IMR-90 (cell line): ENCODE results near the gene FMNL1. TPM values are rescaled to one million over a fixed set of nuclear protein-coding genes. Genes with fewer than 3 reads are reported as not detected.

Experiments
- ATAC-seq: fragments of 200-7000 bp; cut with Tn5 transposase; 2 replicates; pipeline ENCODE4 v1.9.1; 2020; ENCODE audit warnings: low read depth, mild to moderate bottlenecking, moderate library complexity
- BruUV-seq: library from RNA; stranded (reverse); fragments of 400-500 nt; replicated peaks from 2 replicates; lab custom pipeline; 2021; lab: Mats Ljungman, UMichigan
- CTCF ChIA-PET: fragments of 300-600 bp; formaldehyde crosslinking; extraction: SDS; loops from one replicate; lab custom pipeline; 2021; ENCODE audit warnings: antibody characterized with exemption; lab: Yijun Ruan, JAX
- POLR2A ChIA-PET: fragments of 300-600 bp; sonication (Branson Sonifier 250); formaldehyde crosslinking; loops from one replicate; lab custom pipeline; 2022; ENCODE audit warnings: antibody characterized with exemption; ENCODE audit not compliant: unreplicated experiment; lab: Charles Lee
- DNase-seq: peaks from one replicate; pipeline ENCODE4 v3.0.0; 2013
- H2AFZ ChIP-seq: replicated peaks from 2 replicates; pipeline ENCODE3; 2013; ENCODE audit warnings: low read length, mild to moderate bottlenecking; ENCODE audit not compliant: poor library complexity
- H2AK5ac ChIP-seq: 2 replicates; pipeline ENCODE4 v1.6.1; 2013; ENCODE audit warnings: low read depth, low read length, inconsistent platforms
- H2AK9ac ChIP-seq: replicated peaks from 2 replicates; pipeline ENCODE3; 2013; ENCODE audit warnings: mild to moderate bottlenecking, low read depth, low read length, moderate library complexity; ENCODE audit not compliant: poor library complexity
- H2BK120ac ChIP-seq: 2 replicates; pipeline ENCODE4 v1.6.1; 2013; ENCODE audit warnings: low read depth, low read length, inconsistent platforms
- H2BK15ac ChIP-seq: 3 replicates; pipeline ENCODE4 v1.6.1; 2013; ENCODE audit warnings: low read depth, low read length, inconsistent platforms
- H2BK20ac ChIP-seq: 2 replicates; pipeline ENCODE4 v1.6.1; 2013; ENCODE audit warnings: low read depth, mild to moderate bottlenecking, inconsistent platforms, low read length, moderate library complexity
- H2BK5ac ChIP-seq: 2 replicates; pipeline ENCODE4 v1.6.1; 2013; ENCODE audit warnings: mild to moderate bottlenecking, low read depth, low read length, inconsistent platforms; ENCODE audit not compliant: poor library complexity, severe bottlenecking
- H3K14ac ChIP-seq: replicated peaks from 2 replicates; pipeline ENCODE4 v1.6.1; 2013; ENCODE audit warnings: low read depth, low read length, inconsistent platforms
- H3K18ac ChIP-seq: 2 replicates; pipeline ENCODE4 v1.6.1; 2013; ENCODE audit warnings: low read depth, low read length, control low read depth
- H3K23ac ChIP-seq: 2 replicates; pipeline ENCODE4 v1.6.1; 2013; ENCODE audit warnings: low read depth, low read length, inconsistent platforms
- H3K27ac ChIP-seq: 2 replicates; pipeline ENCODE4 v1.5.1; 2013; ENCODE audit warnings: mild to moderate bottlenecking, control low read depth, low read length; ENCODE audit not compliant: insufficient read depth
- H3K27me3 ChIP-seq: 2 replicates; pipeline ENCODE4 v1.6.1; 2013; ENCODE audit warnings: low read length; ENCODE audit not compliant: control insufficient read depth, insufficient read depth
- H3K36me3 ChIP-seq: 2 replicates; pipeline ENCODE4 v1.6.1; 2013; ENCODE audit warnings: low read length, mixed read lengths; ENCODE audit not compliant: control insufficient read depth, insufficient read depth
- H3K4ac ChIP-seq: 2 replicates; pipeline ENCODE4 v1.6.1; 2013; ENCODE audit warnings: low read depth, low read length, inconsistent platforms
- H3K4me1 ChIP-seq: 2 replicates; pipeline ENCODE4 v1.6.1; 2013; ENCODE audit warnings: low read length, mixed read lengths; ENCODE audit not compliant: control insufficient read depth, insufficient read depth
- H3K4me2 ChIP-seq: 2 replicates; pipeline ENCODE4 v1.6.1; 2013; ENCODE audit warnings: low read depth, mild to moderate bottlenecking, control low read depth, low read length, moderate library complexity
- H3K4me3 ChIP-seq: 2 replicates; pipeline ENCODE4 v1.5.1; 2013; ENCODE audit warnings: low read depth, mild to moderate bottlenecking, control low read depth, low read length, moderate library complexity; ENCODE audit not compliant: insufficient read depth
- H3K56ac ChIP-seq: 2 replicates; pipeline ENCODE4 v1.6.1; 2013; ENCODE audit warnings: low read length, inconsistent platforms; ENCODE audit not compliant: insufficient read depth; ENCODE audit errors: extremely low read depth
- H3K79me1 ChIP-seq, 2 experiments: 2 replicates each; pipeline ENCODE4 v1.6.1; 2013; ENCODE audit warnings: low read length in 2 of 2, inconsistent platforms in 1 of 2, low read depth in 1 of 2
- H3K9ac ChIP-seq: 2 replicates; pipeline ENCODE4 v1.6.1; 2013; ENCODE audit warnings: low read depth, low read length, control low read depth
- H3K9me1 ChIP-seq: 2 replicates; pipeline ENCODE4 v1.6.1; 2013; ENCODE audit warnings: low read length, inconsistent platforms; ENCODE audit not compliant: insufficient read depth
- H3K9me3 ChIP-seq: 2 replicates; pipeline ENCODE4 v1.6.1; 2013; ENCODE audit warnings: low read length; ENCODE audit not compliant: control insufficient read depth, insufficient read depth
- H4K20me1 ChIP-seq: 2 replicates; pipeline ENCODE4 v1.6.1; 2013; ENCODE audit warnings: low read length, inconsistent platforms; ENCODE audit not compliant: insufficient read depth
- H4K5ac ChIP-seq: 2 replicates; pipeline ENCODE4 v1.6.1; 2013; ENCODE audit warnings: mild to moderate bottlenecking, low read depth, low read length, control low read depth
- H4K8ac ChIP-seq, 2 experiments: 2 replicates each; pipeline ENCODE4 v1.6.1; 2013; ENCODE audit warnings: low read depth in 2 of 2, low read length in 2 of 2, control low read depth in 1 of 2, inconsistent platforms in 1 of 2
- H4K91ac ChIP-seq: 2 replicates; pipeline ENCODE4 v1.6.1; 2013; ENCODE audit warnings: low read depth, low read length, inconsistent platforms; ENCODE audit not compliant: insufficient read depth
- CEBPB ChIP-seq: IDR thresholded peaks from 2 replicates; pipeline ENCODE4 v1.6.1; 2012; ENCODE audit warnings: low read depth, low read length, improper control_type of control experiment
- WGBS, 2 experiments: methylation state at CpG; one replicate each; pipeline versions ENCODE4 v1.1.5 to v1.1.7; 2013; ENCODE audit warnings: missing lambda C conversion rate in 2 of 2; ENCODE audit not compliant: insufficient read length in 1 of 2; ENCODE audit errors: extremely low coverage in 2 of 2; 5-methylcytosine and 5-hydroxymethylcytosine counted together
- dilution Hi-C: fragments of 300-500 bp; cut with HindIII; formaldehyde crosslinking; loops from one replicate; pipeline ENCODE4 v1.14.3; 2018; ENCODE audit warnings: low sequenced_read_pairs; ENCODE audit not compliant: unreplicated experiment
- in situ Hi-C: fragments of 300-500 bp; cut with MboI; formaldehyde crosslinking; loops from 3 replicates; pipeline ENCODE4 v1.14.3; 2019; ENCODE audit warnings: low sequenced_read_pairs, inconsistent platforms, mixed read lengths
- intact Hi-C: fragments of 100-400 bp; cut with micrococcal nuclease; formaldehyde crosslinking; loops from 2 replicates; pipeline ENCODE4 v1.10.0; 2022
- polyA plus RNA-seq, 3 experiments: library from polyadenylated mRNA; depleted of rRNA; stranded (reverse); fragments of >200 nt; gene quantifications; 2 replicates each; pipeline ENCODE4 v1.2.3, GENCODE V29; 2012; ENCODE audit warnings: low replicate concordance in 1 of 3
- total RNA-seq: library from RNA; depleted of rRNA; stranded (reverse); fragments of >200 nt; gene quantifications from 2 replicates; pipeline ENCODE4 v1.2.3, GENCODE V29; 2012
- TF ChIP-seq, protein P1 (sequence below): conservative IDR thresholded peaks from 2 replicates; pipeline ENCODE4 v1.5.1; 2012; ENCODE audit warnings: mild to moderate bottlenecking, low read depth, low read length, improper control_type of control experiment

FMNL1 gene
- total and polyA plus RNA-seq, 2 of the 4 experiments (the other 2 are of a cell fraction) = 0.36 to 2.3 TPM

DNA sequence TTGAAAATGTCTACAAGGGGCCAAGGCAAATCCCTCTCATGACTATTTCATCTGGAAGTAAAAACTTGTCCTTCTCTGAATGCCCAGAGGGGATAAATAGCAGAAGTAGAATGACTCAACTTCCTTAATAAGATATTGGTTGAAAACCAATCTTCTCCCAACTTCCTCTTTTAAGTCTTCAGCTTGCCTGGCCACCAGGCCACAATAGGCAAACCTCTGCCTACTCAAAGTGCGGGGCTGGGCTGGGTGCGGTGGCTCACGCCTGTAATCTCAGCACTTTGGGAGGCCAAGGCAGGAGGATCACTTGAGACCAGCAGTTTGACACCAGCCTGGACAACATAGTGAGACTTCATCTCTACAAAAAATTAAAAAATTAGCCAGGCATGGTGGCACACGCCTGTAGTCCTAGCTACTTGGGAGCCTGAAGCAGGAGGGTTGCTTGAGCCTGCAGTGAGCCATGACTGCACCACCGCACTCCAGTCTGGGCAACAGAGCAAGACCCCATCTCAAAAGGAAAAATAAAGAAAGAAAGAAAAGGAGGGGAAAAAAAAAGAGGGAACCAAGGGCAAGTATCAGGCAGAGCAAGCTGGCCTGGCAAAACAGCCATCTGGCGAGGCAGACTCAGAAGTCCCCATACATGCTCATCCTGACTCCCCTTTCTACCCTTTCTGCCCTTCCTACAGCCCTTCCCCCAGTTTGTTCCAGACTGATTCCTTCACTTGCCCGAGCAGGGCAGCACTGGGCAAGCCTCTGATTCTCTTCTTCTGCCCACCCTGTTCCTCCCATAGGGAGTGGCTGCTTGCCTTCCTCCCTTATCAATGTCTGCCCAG lies 74.5 kb downstream of the FMNL1 start:
- Histone ChIP-seq H3K9me3 (no peaks in the 10 kb centered on the region), H3K23ac (peak overlapping the region; percentile 81; the same call in 1 of the 2 replicates), H3K27ac (peak overlapping the region; percentile 33), H4K91ac (no peak overlapping the region; the same call in 1 of the 2 replicates), H3K18ac (no peak overlapping the region), H3K4ac (peak overlapping the region; percentile 64), H2BK5ac (peak overlapping the region; percentile 53), H4K5ac (peak overlapping the region; percentile 11; the same call in 1 of the 2 replicates), H3K4me3 (no peak overlapping the region), H3K56ac (no peak overlapping the region), H3K4me2 (no peak overlapping the region), H3K79me1 (peaks cover 54 to 88% of the 10 kb centered on the region in 2 experiments), H2AK9ac (no peak overlapping the region), H2AFZ (no peak overlapping the region), H3K36me3 (peaks cover 8% of the 10 kb centered on the region), H4K8ac (peak overlapping the region in 1 of 2 experiments; percentile 39; a peak in 1 of 4 replicates), H3K4me1 (peaks cover 39% of the 10 kb centered on the region), H2BK15ac (peak overlapping the region; percentile 15; the same call in 1 of the 3 replicates), H3K9me1 (peaks cover 55% of the 10 kb centered on the region), H3K9ac (no peak overlapping the region), H2BK120ac (peak overlapping the region; percentile 33; the same call in 1 of the 2 replicates), H2BK20ac (peak overlapping the region; percentile 26; the same call in 1 of the 2 replicates), H3K14ac (peak overlapping the region; percentile 50; the same call in 1 of the 2 replicates), H4K20me1 (peaks cover 81% of the 10 kb centered on the region), H3K27me3 (no peaks in the 10 kb centered on the region), H2AK5ac (peak overlapping the region; percentile 49)
- intact Hi-C loops (no loop called here), dilution Hi-C loops (no loop called here), in situ Hi-C loops (no loop called here)
- ChIA-PET CTCF (no interaction called here), POLR2A (no interaction called here)
- ATAC-seq (no peak), DNase-seq (peak; percentile 62)
- WGBS, 2 experiments = 100% methylated on average over 3 of the region's 7 CpGs; no CpG with 5 or more reads in 1 of the 2 experiments
- no peak for TF ChIP-seq CEBPB
- TF ChIP-seq, protein P1, sequence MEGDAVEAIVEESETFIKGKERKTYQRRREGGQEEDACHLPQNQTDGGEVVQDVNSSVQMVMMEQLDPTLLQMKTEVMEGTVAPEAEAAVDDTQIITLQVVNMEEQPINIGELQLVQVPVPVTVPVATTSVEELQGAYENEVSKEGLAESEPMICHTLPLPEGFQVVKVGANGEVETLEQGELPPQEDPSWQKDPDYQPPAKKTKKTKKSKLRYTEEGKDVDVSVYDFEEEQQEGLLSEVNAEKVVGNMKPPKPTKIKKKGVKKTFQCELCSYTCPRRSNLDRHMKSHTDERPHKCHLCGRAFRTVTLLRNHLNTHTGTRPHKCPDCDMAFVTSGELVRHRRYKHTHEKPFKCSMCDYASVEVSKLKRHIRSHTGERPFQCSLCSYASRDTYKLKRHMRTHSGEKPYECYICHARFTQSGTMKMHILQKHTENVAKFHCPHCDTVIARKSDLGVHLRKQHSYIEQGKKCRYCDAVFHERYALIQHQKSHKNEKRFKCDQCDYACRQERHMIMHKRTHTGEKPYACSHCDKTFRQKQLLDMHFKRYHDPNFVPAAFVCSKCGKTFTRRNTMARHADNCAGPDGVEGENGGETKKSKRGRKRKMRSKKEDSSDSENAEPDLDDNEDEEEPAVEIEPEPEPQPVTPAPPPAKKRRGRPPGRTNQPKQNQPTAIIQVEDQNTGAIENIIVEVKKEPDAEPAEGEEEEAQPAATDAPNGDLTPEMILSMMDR = no peak
- no TSS peak for BruUV-seq
